ENCODE data around the gene TCF7L2.

TCF7L2 gene

GRCh38 chr10:113139699-113140098, 189.7 kb downstream of the TCF7L2 start:
- TF ChIP-seq CTCF (IDR thresholded peaks at IDR 0.05; ENCODE audit: low read depth, low read length) = peak; percentile 27
- DNase-seq (ENCODE audit: low read depth in 2 of 2) = peak; percentile 22 to 47
- no peak overlapping the region for H3K4me3 ChIP-seq (replicated peaks in 1 of 2; ENCODE audit: low read depth in 2 of 2, low read length in 2 of 2)

- no peak for TF ChIP-seq CTCF (IDR thresholded peaks at IDR 0.05; ENCODE audit: low read depth, low read length)
- H3K4me3 ChIP-seq (replicated peaks in 1 of 2; ENCODE audit: low read depth in 2 of 2, low read length in 2 of 2) = no peak overlapping the region
- no peak for DNase-seq (ENCODE audit: low read depth in 2 of 2)
Measured at GRCh38 chr10:113140143-113141011, 190.3 kb downstream of the TCF7L2 start.

GRCh38 chr10:113142601-113143362, 192.7 kb downstream of the TCF7L2 start:
- no peak overlapping the region for H3K4me3 ChIP-seq (replicated peaks in 1 of 2; ENCODE audit: low read depth in 2 of 2, low read length in 2 of 2)
- no peak for DNase-seq (ENCODE audit: low read depth in 2 of 2)
- TF ChIP-seq CTCF (IDR thresholded peaks at IDR 0.05; ENCODE audit: low read depth, low read length) = no peak

GRCh38 chr10:113144576-113144975, 194.5 kb downstream of the TCF7L2 start:
- no peak for DNase-seq (ENCODE audit: low read depth in 2 of 2)
- no peak for TF ChIP-seq CTCF (IDR thresholded peaks at IDR 0.05; ENCODE audit: low read depth, low read length)
- no peak overlapping the region for H3K4me3 ChIP-seq (replicated peaks in 1 of 2; ENCODE audit: low read depth in 2 of 2, low read length in 2 of 2)

GRCh38 chr10:113148071-113148825, 198.2 kb downstream of the TCF7L2 start:
- TF ChIP-seq CTCF (IDR thresholded peaks at IDR 0.05; ENCODE audit: low read depth, low read length) = no peak
- H3K4me3 ChIP-seq (replicated peaks in 1 of 2; ENCODE audit: low read depth in 2 of 2, low read length in 2 of 2) = no peak overlapping the region
- no peak for DNase-seq (ENCODE audit: low read depth in 2 of 2)

GRCh38 chr10:113148901-113149300, 198.9 kb downstream of the TCF7L2 start:
- TF ChIP-seq CTCF (IDR thresholded peaks at IDR 0.05; ENCODE audit: low read depth, low read length) = no peak
- DNase-seq (ENCODE audit: low read depth in 2 of 2) = no peak
- no peak overlapping the region for H3K4me3 ChIP-seq (replicated peaks in 1 of 2; ENCODE audit: low read depth in 2 of 2, low read length in 2 of 2)
